ENCODE data around the gene SEPSECS. TPM values are rescaled to one million over a fixed set of nuclear protein-coding genes. Genes with fewer than 3 reads are reported as not detected.

Gene SEPSECS
- total and polyA plus RNA-seq, 2 donors (not counting 1 experiment from before 2014, with no cell fraction given): 5.9 to 12.4 TPM

DNA sequence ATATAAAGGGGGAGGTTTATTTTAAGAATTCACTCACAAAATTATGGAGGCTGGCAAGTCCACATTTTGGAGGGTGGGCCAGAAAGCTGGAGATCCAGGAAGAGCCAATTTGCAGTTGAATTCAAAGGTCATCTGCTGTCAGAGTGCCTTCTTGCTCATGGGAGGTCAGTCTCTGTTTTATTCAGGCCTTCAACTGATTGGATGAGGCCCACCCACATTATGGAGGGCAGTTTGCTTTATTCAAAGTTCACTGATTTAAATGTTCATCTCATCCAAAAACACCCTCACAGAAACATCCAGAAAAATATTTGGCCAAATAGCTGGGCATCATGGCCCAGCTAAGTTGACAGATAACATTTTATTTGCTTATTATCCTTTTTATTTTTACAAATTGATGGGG, 59.5 kb downstream of the SEPSECS start:
- H3K9me3 ChIP-seq (ENCODE audit: control insufficient read depth, insufficient read depth, low read depth, low read length): no peaks in the 10 kb centered on the region
- H3K4me2 ChIP-seq (ENCODE audit: extremely low read depth, insufficient read depth, low read length): no peak overlapping the region
- no peak overlapping the region for H3K27ac ChIP-seq (ENCODE audit: insufficient read depth, low read length)
- no peaks in the 10 kb centered on the region for H3K36me3 ChIP-seq (ENCODE audit: control insufficient read depth, insufficient read depth, low read length)
- H3K4me3 ChIP-seq (replicated peaks in 1 of 4; ENCODE audit: control extremely low read depth in 1 of 4, insufficient read depth in 1 of 4, low read depth in 3 of 4, low read length in 4 of 4): no peak overlapping the region
- TF ChIP-seq CTCF (conservative IDR thresholded peaks at IDR 0.05 in 1 of 2, IDR thresholded peaks at IDR 0.05 in 1 of 2; ENCODE audit: low read depth in 1 of 2, low read length in 2 of 2): no peak
- no peaks in the 10 kb centered on the region for H4K20me1 ChIP-seq (ENCODE audit: control insufficient read depth, extremely low read depth, insufficient read depth, low read length)
- H2AFZ ChIP-seq (ENCODE audit: low read length): no peak overlapping the region
- no peak overlapping the region for H3K9ac ChIP-seq (ENCODE audit: insufficient read depth, low read length)
- peaks cover 6% of the 10 kb centered on the region for H3K27me3 ChIP-seq (ENCODE audit: control insufficient read depth, insufficient read depth, low read length)
- H3K4me1 ChIP-seq (ENCODE audit: control insufficient read depth, extremely low read depth, insufficient read depth, low read length): no peaks in the 10 kb centered on the region
- no peaks in the 10 kb centered on the region for H3K79me2 ChIP-seq (ENCODE audit: control insufficient read depth, insufficient read depth, low read length)
- DNase-seq (ENCODE audit: low read depth in 2 of 2): no peak

GRCh38 chr4:25100021-25100555, 60.2 kb downstream of the SEPSECS start:
- Histone ChIP-seq H3K9me3 (ENCODE audit: control insufficient read depth, insufficient read depth, low read depth, low read length) (no peaks in the 10 kb centered on the region), H4K20me1 (ENCODE audit: control insufficient read depth, extremely low read depth, insufficient read depth, low read length) (no peaks in the 10 kb centered on the region), H3K36me3 (ENCODE audit: control insufficient read depth, insufficient read depth, low read length) (no peaks in the 10 kb centered on the region), H3K4me1 (ENCODE audit: control insufficient read depth, extremely low read depth, insufficient read depth, low read length) (no peaks in the 10 kb centered on the region), H3K4me2 (ENCODE audit: extremely low read depth, insufficient read depth, low read length) (no peak overlapping the region), H3K27ac (ENCODE audit: insufficient read depth, low read length) (no peak overlapping the region), H3K27me3 (ENCODE audit: control insufficient read depth, insufficient read depth, low read length) (peaks cover 6% of the 10 kb centered on the region), H3K9ac (ENCODE audit: insufficient read depth, low read length) (no peak overlapping the region), H2AFZ (ENCODE audit: low read length) (no peak overlapping the region), H3K79me2 (ENCODE audit: control insufficient read depth, insufficient read depth, low read length) (no peaks in the 10 kb centered on the region), H3K4me3 (replicated peaks in 1 of 4; ENCODE audit: control extremely low read depth in 1 of 4, insufficient read depth in 1 of 4, low read depth in 3 of 4, low read length in 4 of 4) (no peak overlapping the region)
- TF ChIP-seq EZH2 (IDR thresholded peaks at IDR 0.05; ENCODE audit: low read length, missing control alignments) (no peak), CTCF (conservative IDR thresholded peaks at IDR 0.05 in 1 of 2, IDR thresholded peaks at IDR 0.05 in 1 of 2; ENCODE audit: low read depth in 1 of 2, low read length in 2 of 2) (no peak)
- peak; percentile 15 to 28 for DNase-seq (ENCODE audit: low read depth in 2 of 2)

GRCh38 chr4:25098964-25099891, 61.0 kb downstream of the SEPSECS start:
- H3K9me3 ChIP-seq (ENCODE audit: control insufficient read depth, insufficient read depth, low read depth, low read length): no peaks in the 10 kb centered on the region
- H3K4me2 ChIP-seq (ENCODE audit: extremely low read depth, insufficient read depth, low read length): no peak overlapping the region
- TF ChIP-seq CTCF (conservative IDR thresholded peaks at IDR 0.05 in 1 of 2, IDR thresholded peaks at IDR 0.05 in 1 of 2; ENCODE audit: low read depth in 1 of 2, low read length in 2 of 2): no peak
- TF ChIP-seq EZH2 (IDR thresholded peaks at IDR 0.05; ENCODE audit: low read length, missing control alignments): no peak
- no peaks in the 10 kb centered on the region for H3K79me2 ChIP-seq (ENCODE audit: control insufficient read depth, insufficient read depth, low read length)
- no peak overlapping the region for H2AFZ ChIP-seq (ENCODE audit: low read length)
- no peaks in the 10 kb centered on the region for H3K4me1 ChIP-seq (ENCODE audit: control insufficient read depth, extremely low read depth, insufficient read depth, low read length)
- H4K20me1 ChIP-seq (ENCODE audit: control insufficient read depth, extremely low read depth, insufficient read depth, low read length): no peaks in the 10 kb centered on the region
- H3K27ac ChIP-seq (ENCODE audit: insufficient read depth, low read length): no peak overlapping the region
- H3K9ac ChIP-seq (ENCODE audit: insufficient read depth, low read length): no peak overlapping the region
- no peaks in the 10 kb centered on the region for H3K36me3 ChIP-seq (ENCODE audit: control insufficient read depth, insufficient read depth, low read length)
- peak; percentile 66 to 74 for DNase-seq (ENCODE audit: low read depth in 2 of 2)
- no peak overlapping the region for H3K4me3 ChIP-seq (replicated peaks in 1 of 4; ENCODE audit: control extremely low read depth in 1 of 4, insufficient read depth in 1 of 4, low read depth in 3 of 4, low read length in 4 of 4)
- peaks cover 6% of the 10 kb centered on the region for H3K27me3 ChIP-seq (ENCODE audit: control insufficient read depth, insufficient read depth, low read length)

Data from fibroblast of lung (primary cell).